Testis (tissue), 3 donors: Measurements from ENCODE around the gene ARID5B. TPM values are rescaled to one million over a fixed set of nuclear protein-coding genes. Genes with fewer than 3 reads are reported as not detected.
"Not testable (repeated sequence)": the region's sequence is repeated elsewhere in the genome, so short reads cannot be mapped to it uniquely, and the experiment has no call there.

Experiments
- DNase-seq: peaks from one replicate; pipeline ENCODE4 v3.0.0-alpha.2; 2019
- H3K27ac ChIP-seq, 2 donors: fragments of 200-600 bp; sonication (generic); one replicate each; pipeline ENCODE4 v1.5.1; 2019
- H3K27me3 ChIP-seq: fragments of 200-600 bp; sonication (generic); one replicate; pipeline ENCODE4 v1.5.1; 2019
- H3K36me3 ChIP-seq: fragments of 200-600 bp; sonication (generic); one replicate; pipeline ENCODE4 v1.5.1; 2017; ENCODE audit warnings: low read depth; ENCODE audit errors: missing control alignments
- H3K4me1 ChIP-seq: fragments of 200-600 bp; sonication (generic); one replicate; pipeline ENCODE4 v1.5.1; 2019
- H3K4me3 ChIP-seq, 2 donors: fragments of 200-600 bp; sonication (generic); one replicate each; pipeline ENCODE4 v1.5.1; 2017 to 2019
- H3K9me3 ChIP-seq: fragments of 200-600 bp; sonication (generic); one replicate; pipeline ENCODE4 v1.5.1; 2017
- POLR2A ChIP-seq: fragments of 450-650 bp; IDR thresholded peaks from one replicate; pipeline ENCODE4 v1.6.1; 2017; ENCODE audit warnings: antibody characterized with exemption, mild to moderate bottlenecking, moderate library complexity
- WGBS, 2 donors: methylation state at CpG; one replicate each; pipeline ENCODE4 v1.1.5; 2018; 5-methylcytosine and 5-hydroxymethylcytosine counted together
- intact Hi-C: fragments of 100-400 bp; cut with DNase I; formaldehyde crosslinking; loops from one replicate; pipeline ENCODE4 v1.15.1; 2023; ENCODE audit warnings: low total_unique reads
- polyA plus RNA-seq: library from polyadenylated mRNA; stranded (reverse); fragments of 350-450 nt; fragmentation: Illumina TruSeq; extraction: RNeasy Lipid Tissue Mini Kit (QIAGEN cat#74804); gene quantifications from one replicate; pipeline ENCODE4 v1.2.3, GENCODE V29; 2014; ENCODE audit warnings: low read depth, low replicate concordance; ENCODE audit not compliant: insufficient read depth
- total RNA-seq, 2 donors: library from RNA; depleted of rRNA; stranded (reverse); fragments of >200 nt; gene quantifications; one replicate each; pipeline ENCODE4 v1.2.3, GENCODE V29; 2016
- TF ChIP-seq, protein P1 (sequence below), 3 experiments: fragments of 450-650 bp in 2 of 3; fragments of 200-600 bp in 1 of 3; sonication (generic) in 1 of 3; IDR thresholded peaks; one replicate each; pipeline ENCODE4 v1.5.1; 2016 to 2019; ENCODE audit warnings: antibody characterized with exemption in 3 of 3, mild to moderate bottlenecking in 2 of 3, moderate library complexity in 1 of 3

Gene ARID5B
- total and polyA plus RNA-seq, 3 donors from 2014 or later = 14.3 to 73.6 (median 52.1) TPM

GRCh38 chr10:62024026-62024701, 122.7 kb downstream of the ARID5B start:
- WGBS, 2 donors = 58 to 66% methylated on average over 4 of the region's 4 CpGs
- DNase-seq = no peak
- Histone ChIP-seq H3K27me3 (no peaks in the 10 kb centered on the region), H3K36me3 (no peaks in the 10 kb centered on the region), H3K9me3 (no peaks in the 10 kb centered on the region), H3K27ac (peak overlapping the region in 1 of 2 donors; percentile 2), H3K4me1 (no peaks in the 10 kb centered on the region), H3K4me3 (no peak overlapping the region)
- TF ChIP-seq POLR2A = no peak
- TF ChIP-seq, protein P1, sequence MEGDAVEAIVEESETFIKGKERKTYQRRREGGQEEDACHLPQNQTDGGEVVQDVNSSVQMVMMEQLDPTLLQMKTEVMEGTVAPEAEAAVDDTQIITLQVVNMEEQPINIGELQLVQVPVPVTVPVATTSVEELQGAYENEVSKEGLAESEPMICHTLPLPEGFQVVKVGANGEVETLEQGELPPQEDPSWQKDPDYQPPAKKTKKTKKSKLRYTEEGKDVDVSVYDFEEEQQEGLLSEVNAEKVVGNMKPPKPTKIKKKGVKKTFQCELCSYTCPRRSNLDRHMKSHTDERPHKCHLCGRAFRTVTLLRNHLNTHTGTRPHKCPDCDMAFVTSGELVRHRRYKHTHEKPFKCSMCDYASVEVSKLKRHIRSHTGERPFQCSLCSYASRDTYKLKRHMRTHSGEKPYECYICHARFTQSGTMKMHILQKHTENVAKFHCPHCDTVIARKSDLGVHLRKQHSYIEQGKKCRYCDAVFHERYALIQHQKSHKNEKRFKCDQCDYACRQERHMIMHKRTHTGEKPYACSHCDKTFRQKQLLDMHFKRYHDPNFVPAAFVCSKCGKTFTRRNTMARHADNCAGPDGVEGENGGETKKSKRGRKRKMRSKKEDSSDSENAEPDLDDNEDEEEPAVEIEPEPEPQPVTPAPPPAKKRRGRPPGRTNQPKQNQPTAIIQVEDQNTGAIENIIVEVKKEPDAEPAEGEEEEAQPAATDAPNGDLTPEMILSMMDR (IDR thresholded peaks at IDR 0.05) = no peak
- intact Hi-C loops = no loop called here

- Histone ChIP-seq H3K9me3 (no peaks in the 10 kb centered on the region), H3K4me1 (no peaks in the 10 kb centered on the region), H3K4me3 (no peak overlapping the region), H3K27me3 (no peaks in the 10 kb centered on the region), H3K36me3 (no peaks in the 10 kb centered on the region), H3K27ac (no peak overlapping the region)
- TF ChIP-seq POLR2A = no peak
- TF ChIP-seq, protein P1 (IDR thresholded peaks at IDR 0.05) = no peak
- DNase-seq = no peak
- intact Hi-C loops = no loop called here
- 90 to 91% methylated on average over 4 of the region's 4 CpGs for WGBS, 2 donors
Observed at GRCh38 chr10:62025134-62025794, 123.8 kb downstream of the ARID5B start.

DNA sequence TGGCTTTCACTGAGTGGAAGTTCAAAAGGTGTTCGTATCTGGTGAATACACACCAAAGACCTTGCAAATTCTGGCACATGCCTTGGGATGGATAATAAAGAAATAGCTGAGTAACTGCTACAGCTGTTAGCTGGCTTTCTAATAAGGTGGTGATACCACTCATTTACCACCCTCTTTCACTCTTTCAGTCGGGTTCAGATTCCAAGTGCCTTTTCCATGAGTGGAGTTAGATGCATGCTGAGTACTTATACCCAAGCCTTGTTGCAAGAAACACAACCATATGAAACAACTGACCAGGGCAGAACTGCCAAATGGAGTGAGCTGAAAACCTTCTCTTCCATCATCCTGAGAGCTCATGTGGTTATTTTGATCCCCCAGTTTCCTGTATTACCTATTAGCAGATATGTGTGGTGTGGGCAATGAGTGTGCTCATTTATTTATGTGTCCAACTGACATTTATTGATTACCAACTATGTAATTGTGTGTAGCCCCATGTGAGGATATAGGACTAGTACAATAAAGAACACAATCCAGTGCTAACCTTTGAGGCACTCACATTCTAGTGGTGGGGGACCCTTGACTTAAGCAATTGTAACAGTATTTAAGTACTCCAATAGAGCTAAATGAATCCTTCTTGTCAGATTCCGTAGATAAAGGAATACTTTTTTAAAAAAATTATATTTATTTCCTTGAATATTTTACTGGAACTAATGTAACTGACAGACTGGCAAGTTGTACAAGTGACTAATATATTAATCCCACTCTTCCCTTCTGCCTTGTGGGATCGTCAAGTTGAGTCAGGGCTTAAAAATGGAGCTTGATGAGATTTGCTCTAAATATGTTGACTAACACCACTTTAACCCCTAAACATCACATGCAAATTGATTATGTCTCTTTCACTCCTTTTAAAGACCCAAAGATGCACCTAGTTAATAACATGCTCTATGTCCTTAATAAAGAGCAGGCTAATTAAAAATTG, 124.7 kb downstream of the ARID5B start:
- no peak for DNase-seq
- Histone ChIP-seq H3K9me3 (no peaks in the 10 kb centered on the region), H3K4me3 (no peak overlapping the region), H3K27me3 (no peaks in the 10 kb centered on the region), H3K4me1 (no peaks in the 10 kb centered on the region), H3K27ac (no peak overlapping the region), H3K36me3 (no peaks in the 10 kb centered on the region)
- WGBS, 2 donors = 81 to 85% methylated on average over 4 of the region's 4 CpGs
- TF ChIP-seq, protein P1 (IDR thresholded peaks at IDR 0.05) = no peak
- TF ChIP-seq POLR2A = no peak
- intact Hi-C loops = no loop called here

DNA sequence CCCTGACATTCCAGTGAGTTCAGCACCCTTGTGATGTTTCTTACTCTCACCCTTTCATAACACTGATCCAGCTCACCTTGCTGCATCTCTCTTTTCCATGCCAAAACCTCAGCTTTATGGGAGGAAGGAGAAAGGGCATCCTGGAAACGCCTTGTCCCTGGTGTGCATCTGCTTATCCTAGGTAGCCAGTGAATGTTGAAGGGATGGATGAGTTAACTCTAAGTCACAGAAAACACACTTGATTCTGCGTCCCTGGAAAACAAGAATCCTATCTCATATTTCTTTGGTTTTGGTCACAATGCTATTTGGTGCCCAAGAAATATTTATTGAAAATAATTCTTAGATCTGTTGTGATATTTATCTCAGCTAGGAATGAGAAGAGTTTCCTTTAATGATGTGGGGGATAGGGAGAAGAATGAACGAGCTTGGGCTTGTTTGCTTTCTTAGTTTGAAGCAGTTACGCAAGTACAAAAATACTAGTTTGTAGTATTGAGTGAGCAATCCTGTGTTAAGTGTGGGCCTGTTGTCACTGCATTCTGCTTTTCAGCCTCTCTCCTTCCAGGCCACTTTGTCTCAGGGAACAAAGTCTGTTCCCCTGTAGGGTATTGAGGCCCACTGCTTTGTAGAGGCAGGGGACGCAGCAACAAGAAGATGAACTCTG, 126.5 kb downstream of the ARID5B start:
- no peaks in the 10 kb centered on the region for H3K9me3 ChIP-seq
- no peaks in the 10 kb centered on the region for H3K27me3 ChIP-seq
- no peaks in the 10 kb centered on the region for H3K4me1 ChIP-seq
- TF ChIP-seq, protein P1 (IDR thresholded peaks at IDR 0.05) = no peak
- TF ChIP-seq POLR2A = no peak
- DNase-seq = no peak
- no peaks in the 10 kb centered on the region for H3K36me3 ChIP-seq
- WGBS, 2 donors = 90 to 93% methylated on average over 5 of the region's 5 CpGs
- no peak overlapping the region for H3K4me3 ChIP-seq
- intact Hi-C loops = no loop called here
- H3K27ac ChIP-seq = no peak overlapping the region

GRCh38 chr10:62028502-62028842, 127.0 kb downstream of the ARID5B start:
- H3K4me1 ChIP-seq, H3K4me3 ChIP-seq, H3K27ac ChIP-seq, H3K27me3 ChIP-seq, DNase-seq, H3K9me3 ChIP-seq, intact Hi-C loops, H3K36me3 ChIP-seq: not testable (repeated sequence)
- WGBS, 2 donors = 94 to 95% methylated on average over 5 of the region's 5 CpGs
